H1 (cell line): ENCODE measurements around the gene DNASE1L1. TPM values are rescaled to one million over a fixed set of nuclear protein-coding genes. Genes with fewer than 3 reads are reported as not detected.

Experiments
- ASH2L ChIP-seq: fragments of 200-600, 300-600 bp; sonication (generic); IDR thresholded peaks from one replicate; pipeline ENCODE4 v1.7.1; 2017; ENCODE audit warnings: low read length
- ATF2 ChIP-seq: IDR thresholded peaks from 2 replicates; pipeline ENCODE4 v1.6.1; 2012; ENCODE audit warnings: low read length, inconsistent platforms
- BCL11A ChIP-seq, 2 experiments: IDR thresholded peaks; one replicate each; pipeline ENCODE4 v1.6.1; 2011; ENCODE audit warnings: low read depth in 2 of 2, low read length in 2 of 2, mild to moderate bottlenecking in 2 of 2
- CEBPB ChIP-seq: IDR thresholded peaks from 2 replicates; pipeline ENCODE4 v1.6.1; 2012; ENCODE audit warnings: low read depth, low read length
- EZH2 ChIP-seq: fragments of 200-600 bp; sonication (generic); IDR thresholded peaks from 2 replicates; pipeline ENCODE4 v1.7.1; 2012; ENCODE audit warnings: low read depth, mild to moderate bottlenecking, moderate library complexity, low read length, inconsistent platforms; ENCODE audit not compliant: severe bottlenecking
- GTF2F1 ChIP-seq: IDR thresholded peaks from 2 replicates; pipeline ENCODE4 v1.6.1; 2012; ENCODE audit warnings: low read depth, low read length, improper control_type of control experiment, borderline replicate concordance
- HDAC6 ChIP-seq: IDR thresholded peaks from one replicate; pipeline ENCODE4 v1.7.1; 2012; ENCODE audit warnings: low read depth, mild to moderate bottlenecking, inconsistent platforms, low read length, moderate library complexity
- NANOG ChIP-seq: IDR thresholded peaks from 2 replicates; pipeline ENCODE4 v1.6.1; 2011; ENCODE audit warnings: low read length, low read depth, mild to moderate bottlenecking, inconsistent platforms; ENCODE audit not compliant: insufficient read depth, poor library complexity, severe bottlenecking
- POLR2A ChIP-seq, 2 experiments: IDR thresholded peaks; 1 replicate in 1 of 2; 2 replicates in 1 of 2; pipeline ENCODE4 v1.6.1; 2011; ENCODE audit warnings: low read depth in 2 of 2, low read length in 2 of 2, mild to moderate bottlenecking in 2 of 2; ENCODE audit errors: control extremely low read depth in 1 of 2
- POLR2AphosphoS5 ChIP-seq: IDR thresholded peaks from 2 replicates; pipeline ENCODE4 v1.6.1; 2011; ENCODE audit warnings: low read depth, low read length
- RXRA ChIP-seq: IDR thresholded peaks from 2 replicates; pipeline ENCODE4 v1.6.1; 2011; ENCODE audit warnings: low read depth, mild to moderate bottlenecking, low read length, moderate library complexity; ENCODE audit not compliant: insufficient read depth
- SIN3A ChIP-seq, 2 experiments: IDR thresholded peaks in 1 of 2; conservative IDR thresholded peaks in 1 of 2; 2 replicates each; pipeline ENCODE4 v1.6.1; 2011 to 2012; ENCODE audit warnings: low read length in 2 of 2, improper control_type of control experiment in 1 of 2, low read depth in 1 of 2, mild to moderate bottlenecking in 1 of 2
- TEAD4 ChIP-seq: IDR thresholded peaks from 2 replicates; pipeline ENCODE4 v1.6.1; 2012; ENCODE audit warnings: low read depth, low read length, inconsistent platforms, mixed read lengths
- USF2 ChIP-seq: IDR thresholded peaks from 2 replicates; pipeline ENCODE4 v1.6.1; 2011; ENCODE audit warnings: low read length, improper control_type of control experiment
- polyA plus RNA-seq, 7 experiments: library from polyadenylated mRNA; depleted of rRNA in 3 of 7; stranded (reverse) in 5 of 7; unstranded in 2 of 7; fragments of >200 nt in 5 of 7; fragments of 200-250 nt in 2 of 7; gene quantifications; 1 replicate in 5 of 7; 2 replicates in 1 of 7; 4 replicates in 1 of 7; pipeline versions ENCODE4 v1.2.1 to v1.2.3, GENCODE V29; 2011 to 2013; ENCODE audit warnings: missing spikeins in 2 of 7, mixed read lengths in 2 of 7
- total RNA-seq: library from RNA; stranded (reverse); fragmentation: NEBNext Ultra II Directional; extraction: Animal tissue kit (Norgen Biotek cat#: 25700); gene quantifications from 2 replicates; pipeline ENCODE4 v1.2.1, GENCODE V29; 2021
- TF ChIP-seq, protein P1 (sequence below): IDR thresholded peaks from 2 replicates; pipeline ENCODE4 v1.6.1; 2012; ENCODE audit warnings: inconsistent platforms

Gene DNASE1L1
- total and polyA plus RNA-seq, 2 of the 8 experiments (the other 6 are each of a cell fraction or from before 2014, with no cell fraction given): 8.7 to 30.0 TPM

DNA sequence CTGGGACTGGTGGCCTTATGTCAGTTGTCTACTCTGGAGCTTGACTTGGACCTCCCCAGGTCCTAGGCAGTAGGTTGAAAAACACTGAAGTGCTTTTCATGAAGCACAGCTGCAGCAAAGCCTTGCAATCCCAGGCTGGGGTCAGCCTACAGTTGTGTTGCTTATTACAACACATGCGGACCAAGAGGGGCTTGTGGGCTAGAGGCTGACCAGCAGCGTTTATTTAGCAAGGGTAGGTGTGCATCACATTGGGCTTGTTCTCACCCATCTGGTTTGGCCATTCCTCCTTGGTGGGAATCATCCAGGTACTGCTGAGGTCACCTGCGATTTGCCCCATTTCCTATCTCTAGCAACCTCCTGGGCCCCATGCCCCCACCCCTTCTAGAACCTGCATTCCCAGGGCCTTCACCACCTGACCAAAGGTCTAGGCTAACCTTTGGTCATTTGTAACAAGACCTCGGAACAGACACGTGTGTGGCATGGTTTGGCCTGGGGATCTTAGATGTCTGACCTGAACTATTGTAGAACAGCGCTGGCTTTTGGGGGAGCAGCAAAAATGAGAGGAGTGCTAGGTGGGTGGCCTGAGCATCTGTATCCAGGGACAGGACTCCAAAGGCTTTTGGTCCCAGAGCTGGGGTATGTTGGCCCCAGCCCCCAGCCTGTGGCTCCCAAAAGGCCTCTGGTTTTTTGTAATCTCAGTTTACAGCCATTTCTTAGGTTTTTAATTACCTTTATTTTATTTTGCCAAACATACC lies 7.8 kb downstream of the DNASE1L1 start (continued):
- TF ChIP-seq USF2 (no peak), ATF2 (peak; percentile 91), EZH2 (no peak), POLR2AphosphoS5 (peak; percentile 99), HDAC6 (no peak), POLR2A (IDR thresholded peaks at IDR 0.05; ENCODE audit: control extremely low read depth in 1 of 2, low read depth in 2 of 2, low read length in 2 of 2) (no peak; a peak in 2 of 3 replicates), SIN3A (conservative IDR thresholded peaks at IDR 0.05 in 1 of 2, IDR thresholded peaks at IDR 0.05 in 1 of 2; ENCODE audit: low read depth in 1 of 2, low read length in 2 of 2) (no peak), NANOG (no peak), ASH2L (no peak), TEAD4 (no peak), BCL11A (IDR thresholded peaks at IDR 0.05; ENCODE audit: low read depth in 2 of 2, low read length in 2 of 2) (no peak), RXRA (no peak), CEBPB (no peak), GTF2F1 (no peak)
- TF ChIP-seq, protein P1, sequence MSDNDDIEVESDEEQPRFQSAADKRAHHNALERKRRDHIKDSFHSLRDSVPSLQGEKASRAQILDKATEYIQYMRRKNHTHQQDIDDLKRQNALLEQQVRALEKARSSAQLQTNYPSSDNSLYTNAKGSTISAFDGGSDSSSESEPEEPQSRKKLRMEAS: peak; percentile 32; the same call in 1 of the 2 replicates
